AG09319 (cell line): ENCODE results near the gene RBFOX1.

Experiments
- DNase-seq: peaks from one replicate; pipeline ENCODE4 v3.0.0-alpha.2; 2010; ENCODE audit warnings: low read depth; ENCODE audit errors: extremely low read depth
- CTCF ChIP-seq: IDR thresholded peaks from 2 replicates; pipeline ENCODE4 v1.5.1; 2011; ENCODE audit warnings: low read depth, mild to moderate bottlenecking, inconsistent platforms, low read length, moderate library complexity

Gene RBFOX1

GRCh38 chr16:7615565-7615964 is 282.9 kb downstream of the RBFOX1 start:
- TF ChIP-seq CTCF = no peak

GRCh38 chr16:7624871-7625766 is 292.5 kb downstream of the RBFOX1 start:
- no peak for TF ChIP-seq CTCF
- DNase-seq = no peak

More at GRCh38 chr16:7615565-7615964, 282.9 kb downstream of the RBFOX1 start:
- no peak for DNase-seq

- DNase-seq = no peak
- no peak for TF ChIP-seq CTCF
Observed at GRCh38 chr16:7628981-7629380, 296.3 kb downstream of the RBFOX1 start.

GRCh38 chr16:7629571-7629970 is 296.9 kb downstream of the RBFOX1 start:
- no peak for TF ChIP-seq CTCF
- no peak for DNase-seq

- no peak for DNase-seq
- TF ChIP-seq CTCF = no peak
Observed at GRCh38 chr16:7637446-7637845, 304.8 kb downstream of the RBFOX1 start.

GRCh38 chr16:7638306-7638705 is 305.7 kb downstream of the RBFOX1 start:
- DNase-seq = no peak
- TF ChIP-seq CTCF = no peak

- no peak for TF ChIP-seq CTCF
Observed at GRCh38 chr16:7640334-7640733, 307.7 kb downstream of the RBFOX1 start.

More at GRCh38 chr16:7640334-7640733, 307.7 kb downstream of the RBFOX1 start:
- no peak for DNase-seq
